Stimulated activated CD4-positive, alpha-beta T cell treated with anti-CD3 and anti-CD28 coated beads, Interleukin-2, amount 100 ng/mL, for 48 hours (primary cell): ENCODE data around the gene PRRC2C.
"Not testable (repeated sequence)": the region's sequence is repeated elsewhere in the genome, so short reads cannot be mapped to it uniquely, and the experiment has no call there.

Experiments
- DNase-seq, 2 donors: peaks; one replicate each; pipeline ENCODE4 v3.0.0-alpha.2; 2020

The PRRC2C gene

GRCh38 chr1:171485375-171486047 is at the start of gene PRRC2C:
PRRC2C (plus strand) TSS chr1:171485530; CDS start chr1:171512089, 26,559 bp downstream.
- peak; percentile 84 to 88 for DNase-seq

GRCh38 chr1:171438441-171438840 is 46.9 kb upstream of the PRRC2C start:
- no peak for DNase-seq

- not testable (repeated sequence) for DNase-seq
These were observed 45.1 kb upstream of the PRRC2C start for GRCh38 chr1:171440201-171440600.

- DNase-seq: not testable (repeated sequence)
These were observed 43.9 kb upstream of the PRRC2C start for GRCh38 chr1:171441278-171441895.

GRCh38 chr1:171446386-171446785 is 38.9 kb upstream of the PRRC2C start:
- DNase-seq: no peak

- no peak for DNase-seq
These were observed 29.4 kb upstream of the PRRC2C start for GRCh38 chr1:171455967-171456366.

GRCh38 chr1:171457412-171457811 is 27.9 kb upstream of the PRRC2C start:
- no peak for DNase-seq

GRCh38 chr1:171460018-171460620 is 25.2 kb upstream of the PRRC2C start:
- DNase-seq: no peak

- no peak for DNase-seq
These were observed 17.7 kb upstream of the PRRC2C start for GRCh38 chr1:171467626-171468025.

- no peak for DNase-seq
These were observed 17.1 kb upstream of the PRRC2C start for GRCh38 chr1:171468120-171468750.

- DNase-seq: no peak
These were observed 14.6 kb upstream of the PRRC2C start for GRCh38 chr1:171470726-171471125.

- no peak for DNase-seq
These were observed 13.1 kb upstream of the PRRC2C start for GRCh38 chr1:171472183-171472647.

GRCh38 chr1:171476829-171477228 is 8.5 kb upstream of the PRRC2C start:
- DNase-seq: no peak

GRCh38 chr1:171477804-171478203 is 7.5 kb upstream of the PRRC2C start:
- DNase-seq: no peak

GRCh38 chr1:171480035-171480434 is 5.3 kb upstream of the PRRC2C start:
- DNase-seq: no peak

- no peak for DNase-seq
These were observed 463 bp upstream of the PRRC2C start for GRCh38 chr1:171484760-171485374.

- peak in 1 of 2 donors; percentile 44 for DNase-seq
These were observed 754 bp downstream of the PRRC2C start for GRCh38 chr1:171486048-171486519.

GRCh38 chr1:171487038-171487437 is 1.7 kb downstream of the PRRC2C start:
- no peak for DNase-seq

GRCh38 chr1:171488190-171488929 is 3.0 kb downstream of the PRRC2C start:
- DNase-seq: no peak

- DNase-seq: no peak
These were observed 8.7 kb downstream of the PRRC2C start for GRCh38 chr1:171494076-171494475.

GRCh38 chr1:171495444-171495843 is 10.1 kb downstream of the PRRC2C start:
- DNase-seq: no peak

- no peak for DNase-seq
These were observed 15.0 kb downstream of the PRRC2C start for GRCh38 chr1:171500304-171500703.
